ENCODE data around the gene APEH. TPM values are rescaled to one million over a fixed set of nuclear protein-coding genes. Genes with fewer than 3 reads are reported as not detected.

APEH gene
- total RNA-seq, 2 experiments from 2014 or later, result 173 to 189 TPM

DNA sequence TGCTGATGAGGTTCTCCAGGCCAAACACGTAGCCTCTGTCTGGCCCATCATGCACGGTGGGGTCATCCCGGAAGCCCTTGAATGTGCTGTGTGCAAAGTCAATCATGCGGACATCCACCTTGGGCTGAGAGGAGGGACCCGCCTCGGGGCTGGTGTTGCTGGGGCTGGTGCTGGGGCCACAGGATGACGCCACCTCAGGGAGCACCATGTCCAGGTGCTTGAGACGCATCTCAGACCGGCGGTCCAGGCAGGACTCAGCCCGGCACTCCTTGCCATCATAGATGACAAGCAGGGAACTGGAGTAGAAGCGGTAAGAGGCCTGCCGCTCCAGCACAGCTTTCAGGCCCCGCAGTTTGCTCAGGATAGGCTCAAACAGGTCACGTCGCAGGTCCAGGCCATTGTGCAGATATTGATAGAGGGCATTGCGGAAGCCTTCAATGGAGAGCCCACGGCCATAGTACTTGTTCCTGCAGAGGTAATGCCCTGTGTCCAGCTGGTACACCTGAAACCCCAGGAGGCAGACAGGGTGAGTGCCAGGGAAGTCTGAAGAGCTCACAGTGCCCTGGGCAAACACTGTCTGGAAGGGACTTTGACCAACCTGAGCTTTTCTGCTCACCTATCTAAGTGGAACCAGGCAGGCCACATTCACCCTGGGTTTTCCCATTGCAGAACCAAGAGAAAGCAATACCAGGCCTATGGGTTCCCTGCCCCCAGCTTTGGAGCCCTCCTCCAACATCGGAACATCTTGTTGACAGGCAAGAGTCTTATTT, 53.2 kb downstream of the APEH start:
- DNase-seq, result no peak
- H3K4me3 Mint-ChIP-seq, result no peak overlapping the region
- no peaks in the 10 kb centered on the region for H3K9me3 Mint-ChIP-seq
- H3K36me3 Mint-ChIP-seq, result peaks cover 9% of the 10 kb centered on the region
- H3K27ac Mint-ChIP-seq, result no peak overlapping the region
- no peaks in the 10 kb centered on the region for H3K27me3 Mint-ChIP-seq
- H3K4me1 Mint-ChIP-seq, result peaks cover 11% of the 10 kb centered on the region

DNA sequence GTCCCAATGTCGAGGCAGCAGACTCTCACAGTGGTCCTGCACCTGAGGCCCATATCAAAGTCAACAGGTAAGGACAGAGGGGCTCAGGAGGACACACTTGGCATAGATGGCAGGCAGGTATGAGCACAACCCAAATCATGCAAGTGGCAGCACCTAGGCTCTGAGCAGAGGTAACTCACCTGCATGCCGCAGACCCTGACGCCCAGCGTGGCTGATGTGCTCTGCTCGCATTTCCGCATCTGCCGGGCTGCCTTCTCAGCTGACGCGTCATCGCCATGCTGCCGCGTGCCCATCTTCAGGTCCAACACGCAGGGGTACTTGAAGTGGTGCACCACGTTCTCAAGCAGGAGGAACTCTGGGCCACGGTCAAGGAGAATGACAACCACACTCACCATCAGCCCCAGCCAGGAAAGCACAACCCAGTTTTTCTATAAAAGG, 53.8 kb downstream of the APEH start:
- peaks cover 6% of the 10 kb centered on the region for H3K4me1 Mint-ChIP-seq
- no peaks in the 10 kb centered on the region for H3K9me3 Mint-ChIP-seq
- no peak overlapping the region for H3K27ac Mint-ChIP-seq
- DNase-seq, result no peak
- no peaks in the 10 kb centered on the region for H3K27me3 Mint-ChIP-seq
- H3K36me3 Mint-ChIP-seq, result peaks cover 7% of the 10 kb centered on the region
- no peak overlapping the region for H3K4me3 Mint-ChIP-seq

DNA sequence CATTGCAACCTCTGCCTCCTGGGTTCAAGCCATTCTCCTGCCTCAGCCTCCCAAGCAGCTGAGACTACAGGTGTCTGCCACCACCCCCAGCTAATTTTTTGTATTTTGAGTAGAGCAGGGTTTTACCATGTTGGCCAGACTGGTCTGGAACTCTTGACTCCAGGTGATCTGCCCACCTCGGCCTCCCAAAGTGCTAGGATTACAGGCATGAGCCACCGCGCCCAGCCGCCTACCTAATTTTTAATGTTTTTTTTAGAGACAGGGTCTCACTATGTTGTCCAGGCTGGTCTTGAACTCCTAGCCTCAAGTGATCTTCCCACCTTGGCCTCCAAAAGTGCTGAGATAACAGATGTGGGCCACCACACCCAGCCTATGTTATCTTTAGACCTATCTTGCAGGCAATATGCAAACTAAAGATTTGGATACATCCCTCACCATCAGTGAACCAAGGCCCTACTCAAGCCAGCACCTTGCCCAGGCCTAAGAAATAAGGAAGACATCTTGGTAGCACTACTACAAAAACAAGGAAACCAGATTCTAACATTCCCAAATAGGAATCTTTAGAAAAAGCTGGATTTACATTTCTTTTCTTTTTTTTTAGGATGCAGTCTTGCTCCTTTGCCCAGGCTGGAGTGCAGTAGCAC, 55.9 kb downstream of the APEH start:
- H3K4me3 Mint-ChIP-seq, result no peak overlapping the region
- H3K36me3 Mint-ChIP-seq, result peaks cover 4% of the 10 kb centered on the region
- no peaks in the 10 kb centered on the region for H3K9me3 Mint-ChIP-seq
- H3K4me1 Mint-ChIP-seq, result no peaks in the 10 kb centered on the region
- H3K27ac Mint-ChIP-seq, result no peak overlapping the region
- DNase-seq, result no peak
- H3K27me3 Mint-ChIP-seq, result no peaks in the 10 kb centered on the region

DNA sequence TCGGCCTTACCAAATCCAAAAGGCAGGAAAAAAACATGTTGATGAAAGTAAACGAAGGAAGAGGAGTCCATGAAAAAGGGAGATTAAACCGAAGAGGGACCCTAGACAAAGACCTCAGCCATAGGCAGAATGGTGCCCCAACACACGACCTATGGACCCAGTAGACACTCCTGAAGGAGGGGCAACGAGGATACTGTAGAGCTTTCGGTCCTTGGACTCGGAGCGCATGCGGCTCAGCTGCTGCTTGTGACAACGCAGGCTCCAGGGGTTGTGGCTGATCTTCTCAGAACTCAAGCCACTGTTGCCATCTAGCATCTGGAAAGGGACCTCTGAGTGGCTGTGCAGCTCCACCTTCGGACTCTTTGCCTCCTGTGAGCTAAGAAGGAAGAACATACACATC, 58.4 kb downstream of the APEH start:
- Mint-ChIP-seq H3K27ac (no peak overlapping the region), H3K9me3 (no peaks in the 10 kb centered on the region), H3K36me3 (peaks cover 15% of the 10 kb centered on the region), H3K27me3 (no peaks in the 10 kb centered on the region), H3K4me1 (no peaks in the 10 kb centered on the region), H3K4me3 (no peak overlapping the region)
- no peak for DNase-seq

DNA sequence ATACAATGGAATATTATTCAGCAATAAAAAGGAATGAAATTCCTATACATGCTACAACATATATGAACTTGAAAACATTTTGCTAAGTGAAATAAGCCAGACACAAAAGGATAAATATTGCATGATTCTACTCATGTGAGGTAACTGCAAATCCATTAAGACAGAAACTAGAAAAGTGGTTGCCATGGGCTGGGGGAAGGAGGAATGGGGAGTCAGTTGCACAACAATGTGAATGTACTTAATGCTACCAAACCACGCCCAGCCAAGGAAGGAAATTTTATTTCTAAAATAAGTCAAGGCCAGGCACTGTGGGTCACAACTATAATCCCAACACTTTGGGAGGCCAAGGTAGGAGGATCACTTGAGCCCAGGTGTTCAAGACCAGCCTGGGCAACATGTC, 59.4 kb downstream of the APEH start:
- no peaks in the 10 kb centered on the region for H3K27me3 Mint-ChIP-seq
- H3K36me3 Mint-ChIP-seq, result peaks cover 25% of the 10 kb centered on the region
- H3K4me1 Mint-ChIP-seq, result peaks cover under 1% of the 10 kb centered on the region
- H3K4me3 Mint-ChIP-seq, result no peak overlapping the region
- no peak overlapping the region for H3K27ac Mint-ChIP-seq
- no peaks in the 10 kb centered on the region for H3K9me3 Mint-ChIP-seq
- DNase-seq, result no peak

Other genes with a start within 250 kb of the APEH start
- 1 to 10 TPM; 7.3 to 8.7 TPM for gene NICN1, start 245.0 kb upstream of the APEH start, total RNA-seq
- 10 to 100 TPM; 10.8 to 12.3 TPM for gene DAG1, start 204.1 kb upstream of the APEH start, total RNA-seq
- gene BSN, start 119.9 kb upstream of the APEH start, total RNA-seq, result under 1 TPM; 0.10 to 0.35 TPM
- gene MST1, start 15.1 kb downstream of the APEH start, total RNA-seq, result 1 to 10 TPM; 6.7 to 8.4 TPM
- 10 to 100 TPM; 32.4 to 35.5 TPM for gene RNF123, start 15.2 kb downstream of the APEH start, total RNA-seq
- gene AMIGO3, start 45.3 kb downstream of the APEH start, total RNA-seq, result not detected
- gene GMPPB, start 49.6 kb downstream of the APEH start, total RNA-seq, result 10 to 100 TPM; 43.0 to 43.6 TPM
- 10 to 100 TPM; 24.1 to 30.6 TPM for gene IP6K1, start 112.2 kb downstream of the APEH start, total RNA-seq
- under 1 TPM in 1 of 2 experiments, not detected in 1; 0.37 TPM for gene CDHR4, start 125.5 kb downstream of the APEH start, total RNA-seq
- 1 to 10 TPM; 1.2 to 1.5 TPM for gene INKA1, start 128.9 kb downstream of the APEH start, total RNA-seq
- 10 to 100 TPM; 65.1 to 68.0 TPM for gene UBA7, start 139.6 kb downstream of the APEH start, total RNA-seq
- gene TRAIP, start 182.2 kb downstream of the APEH start, total RNA-seq, result 10 to 100 TPM; 23.0 to 23.6 TPM
- gene CAMKV, start 195.6 kb downstream of the APEH start, total RNA-seq, result 1 to 10 TPM; 1.6 to 1.7 TPM
- under 1 TPM; 0.74 to 0.76 TPM for gene MST1R, start 229.5 kb downstream of the APEH start, total RNA-seq

Measured in activated naive CD8-positive, alpha-beta T cell treated with anti-CD3 and anti-CD28 coated beads for 36 hours (primary cell).